GM23338 (cell line): ENCODE data around the gene SH3D19.

ENCODE experiments used
- CREB1 ChIP-seq: fragments of 250-450 bp; sonication (Bioruptor Pico); IDR thresholded peaks from 2 replicates; pipeline ENCODE4 v1.5.0; 2020; ENCODE audit warnings: low read depth, mild to moderate bottlenecking, moderate library complexity
- CTCF ChIP-seq, 2 experiments: fragments of 200-600 bp in 1 of 2; sonication (generic) in 1 of 2; conservative IDR thresholded peaks; 2 replicates each; pipeline versions ENCODE4 v1.5.1 to v1.6.1; 2016 to 2017; ENCODE audit warnings: antibody characterized with exemption in 2 of 2, low read depth in 2 of 2, mild to moderate bottlenecking in 2 of 2, moderate library complexity in 1 of 2
- EZH2 ChIP-seq: fragments of 200-600 bp; sonication (generic); IDR thresholded peaks from one replicate; pipeline ENCODE4 v1.8.0; 2017; ENCODE audit warnings: antibody characterized with exemption, mild to moderate bottlenecking, low read depth; ENCODE audit not compliant: unreplicated experiment
- EZH2phosphoT487 ChIP-seq: fragments of 200-600 bp; sonication (generic); IDR thresholded peaks from one replicate; pipeline ENCODE4 v1.8.1; 2018; ENCODE audit warnings: antibody characterized with exemption; ENCODE audit not compliant: unreplicated experiment
- POLR2AphosphoS5 ChIP-seq: IDR thresholded peaks from 2 replicates; pipeline ENCODE4 v1.6.1; 2016; ENCODE audit warnings: antibody characterized with exemption, low read depth
- REST ChIP-seq: IDR thresholded peaks from one replicate; pipeline ENCODE4 v1.6.1; 2018; ENCODE audit warnings: antibody characterized with exemption; ENCODE audit not compliant: unreplicated experiment
- ZNF114 ChIP-seq: fragments of 250-450 bp; sonication (Bioruptor Pico); IDR thresholded peaks from 2 replicates; pipeline ENCODE4 v1.5.0; 2020; ENCODE audit warnings: mild to moderate bottlenecking, moderate library complexity
- ZNF331 ChIP-seq: fragments of 250-450 bp; sonication (Bioruptor Pico); IDR thresholded peaks from 2 replicates; pipeline ENCODE4 v1.5.0; 2020; ENCODE audit warnings: low read depth, mild to moderate bottlenecking, moderate library complexity

GRCh38 chr4:151344948-151345347 lies 19.5 kb upstream of the SH3D19 start:
- TF ChIP-seq CTCF (conservative IDR thresholded peaks at IDR 0.05; ENCODE audit: low read depth in 2 of 2), result no peak
- TF ChIP-seq EZH2phosphoT487, result no peak
- no peak for TF ChIP-seq EZH2
- TF ChIP-seq REST, result no peak
- no peak for TF ChIP-seq POLR2AphosphoS5
- TF ChIP-seq CREB1 (CRISPR knock-in tag), result no peak
- TF ChIP-seq ZNF114, result no peak
- no peak for TF ChIP-seq ZNF331 (CRISPR knock-in tag)
